Measurements from ENCODE around the gene MYBBP1A. TPM values are rescaled to one million over a fixed set of nuclear protein-coding genes. Genes with fewer than 3 reads are reported as not detected.

Gene MYBBP1A
- total RNA-seq, 1 donor from 2014 or later: 92.0 TPM

DNA sequence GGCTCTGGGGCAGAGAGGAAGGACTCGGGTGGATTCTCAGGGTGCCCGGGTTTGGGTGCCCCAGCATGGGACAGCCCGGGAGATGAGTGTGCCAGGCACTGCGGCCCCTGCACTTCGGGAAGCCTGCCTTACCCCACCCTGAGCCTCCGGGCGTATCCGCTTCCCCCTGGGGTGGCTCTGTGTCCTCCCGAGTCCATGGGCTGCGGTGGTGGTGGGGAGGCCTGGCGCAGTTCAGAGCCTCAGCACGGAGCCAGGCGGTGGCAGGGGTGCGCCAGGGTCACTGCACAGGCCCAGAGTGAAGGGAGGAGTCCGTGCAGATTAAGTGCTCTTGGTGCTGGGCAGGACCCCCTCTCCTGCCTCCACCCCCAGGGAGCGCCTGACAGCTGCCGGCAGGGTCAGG is 20.7 kb downstream of the MYBBP1A start:
- no peak for TF ChIP-seq CTCF (IDR thresholded peaks at IDR 0.05; ENCODE audit: insufficient read depth, low read length, poor library complexity, severe bottlenecking)
- no peaks in the 10 kb centered on the region for H3K27me3 ChIP-seq (ENCODE audit: control insufficient read depth, insufficient read depth, low read length)

GRCh38 chr17:4533523-4534504 is 21.4 kb downstream of the MYBBP1A start:
- Histone ChIP-seq H3K36me3 (ENCODE audit: control insufficient read depth, insufficient read depth, low read length) (peaks cover 6% of the 10 kb centered on the region), H3K27me3 (ENCODE audit: control insufficient read depth, insufficient read depth, low read length) (no peaks in the 10 kb centered on the region), H3K4me3 (ENCODE audit: low read depth, low read length) (no peak overlapping the region)
- DNase-seq (ENCODE audit: low read depth): no peak
- no peak for TF ChIP-seq CTCF (IDR thresholded peaks at IDR 0.05; ENCODE audit: insufficient read depth, low read length, poor library complexity, severe bottlenecking)

More for the DNA sequence above, 20.7 kb downstream of the MYBBP1A start:
- H3K4me3 ChIP-seq (ENCODE audit: low read depth, low read length): no peak overlapping the region
- H3K36me3 ChIP-seq (ENCODE audit: control insufficient read depth, insufficient read depth, low read length): peaks cover 7% of the 10 kb centered on the region
- no peak for DNase-seq (ENCODE audit: low read depth)

DNA sequence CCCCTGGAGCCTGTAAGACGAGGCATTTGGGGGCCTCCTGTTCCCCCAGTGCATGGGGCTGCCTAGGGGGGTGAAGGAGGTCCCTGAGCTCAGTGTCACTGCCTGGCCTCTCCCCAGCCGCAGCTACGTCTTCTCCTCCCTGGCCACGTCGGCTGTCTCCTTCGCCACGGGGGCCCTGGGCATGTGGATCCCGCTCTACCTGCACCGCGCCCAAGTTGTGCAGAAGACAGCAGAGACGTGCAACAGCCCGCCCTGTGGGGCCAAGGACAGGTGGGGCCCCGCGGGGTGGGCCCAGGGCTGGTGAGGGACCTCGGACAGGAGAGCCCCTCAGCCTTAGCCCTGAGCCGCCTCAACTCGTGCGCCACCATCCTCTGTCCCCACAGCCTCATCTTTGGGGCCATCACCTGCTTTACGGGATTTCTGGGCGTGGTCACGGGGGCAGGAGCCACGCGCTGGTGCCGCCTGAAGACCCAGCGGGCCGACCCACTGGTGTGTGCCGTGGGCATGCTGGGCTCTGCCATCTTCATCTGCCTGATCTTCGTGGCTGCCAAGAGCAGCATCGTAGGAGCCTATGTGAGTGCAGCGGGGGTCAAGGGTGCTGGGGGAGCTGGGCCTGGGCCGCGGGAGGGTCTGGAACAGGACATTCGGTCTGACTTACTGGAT is 22.2 kb downstream of the MYBBP1A start:
- Histone ChIP-seq H3K27me3 (ENCODE audit: control insufficient read depth, insufficient read depth, low read length) (no peaks in the 10 kb centered on the region), H3K4me3 (ENCODE audit: low read depth, low read length) (no peak overlapping the region), H3K36me3 (ENCODE audit: control insufficient read depth, insufficient read depth, low read length) (peaks cover 6% of the 10 kb centered on the region)
- no peak for TF ChIP-seq CTCF (IDR thresholded peaks at IDR 0.05; ENCODE audit: insufficient read depth, low read length, poor library complexity, severe bottlenecking)
- DNase-seq (ENCODE audit: low read depth): no peak

DNA sequence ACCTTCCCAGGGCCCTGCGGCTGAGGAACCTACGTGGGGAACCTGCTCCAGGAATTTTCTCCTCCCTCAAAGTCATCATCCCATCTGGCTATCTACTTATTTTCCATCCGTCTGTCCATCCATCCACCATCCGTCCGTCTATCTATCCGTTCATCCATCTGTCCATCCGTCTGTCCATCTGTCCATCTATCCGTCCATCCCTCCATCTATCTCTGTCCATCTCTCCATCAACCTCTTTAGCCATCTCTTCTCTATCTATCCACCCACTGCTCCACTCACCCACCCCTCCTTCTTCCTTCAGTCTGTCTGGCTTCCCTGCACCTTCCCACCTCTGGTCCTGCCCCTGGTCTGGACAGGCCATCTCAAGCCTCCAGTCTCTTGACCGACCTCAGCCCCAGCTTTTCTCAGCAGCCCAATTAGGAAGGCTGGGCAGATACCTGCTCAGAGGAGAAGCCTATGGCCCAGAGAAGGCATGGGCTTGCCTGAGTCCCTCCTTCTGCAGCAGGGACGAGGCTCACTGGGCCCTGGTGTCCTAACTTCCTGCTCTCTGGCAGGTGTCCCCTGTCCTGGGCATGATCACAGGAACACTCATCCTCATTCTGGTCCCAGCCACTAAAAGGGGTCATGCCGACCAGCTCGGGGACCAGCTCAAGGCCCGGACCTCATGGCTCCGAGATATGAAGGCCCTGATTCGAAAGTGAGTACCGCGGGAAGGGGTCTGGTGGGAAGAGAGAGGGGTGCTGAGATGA is 23.0 kb downstream of the MYBBP1A start:
- Histone ChIP-seq H3K27me3 (ENCODE audit: control insufficient read depth, insufficient read depth, low read length) (no peaks in the 10 kb centered on the region), H3K36me3 (ENCODE audit: control insufficient read depth, insufficient read depth, low read length) (peaks cover 4% of the 10 kb centered on the region), H3K4me3 (ENCODE audit: low read depth, low read length) (no peak overlapping the region)
- DNase-seq (ENCODE audit: low read depth): no peak
- no peak for TF ChIP-seq CTCF (IDR thresholded peaks at IDR 0.05; ENCODE audit: insufficient read depth, low read length, poor library complexity, severe bottlenecking)

- DNase-seq (ENCODE audit: low read depth): no peak
- H3K36me3 ChIP-seq (ENCODE audit: control insufficient read depth, insufficient read depth, low read length): peaks cover 6% of the 10 kb centered on the region
- no peak overlapping the region for H3K4me3 ChIP-seq (ENCODE audit: low read depth, low read length)
- TF ChIP-seq CTCF (IDR thresholded peaks at IDR 0.05; ENCODE audit: insufficient read depth, low read length, poor library complexity, severe bottlenecking): no peak
- H3K27me3 ChIP-seq (ENCODE audit: control insufficient read depth, insufficient read depth, low read length): no peaks in the 10 kb centered on the region
Measured at GRCh38 chr17:4530799-4531730, 24.1 kb downstream of the MYBBP1A start.
